Pons (tissue), 1 donor: ENCODE measurements around the gene GREB1.
A peak's percentile ranks its signal among the peaks of the same experiment; 100 is the strongest.

ENCODE experiments used
- DNase-seq: peaks from one replicate; pipeline ENCODE4 v3.0.0-alpha.2; 2016; ENCODE audit warnings: low spot score

Gene GREB1, protein sequence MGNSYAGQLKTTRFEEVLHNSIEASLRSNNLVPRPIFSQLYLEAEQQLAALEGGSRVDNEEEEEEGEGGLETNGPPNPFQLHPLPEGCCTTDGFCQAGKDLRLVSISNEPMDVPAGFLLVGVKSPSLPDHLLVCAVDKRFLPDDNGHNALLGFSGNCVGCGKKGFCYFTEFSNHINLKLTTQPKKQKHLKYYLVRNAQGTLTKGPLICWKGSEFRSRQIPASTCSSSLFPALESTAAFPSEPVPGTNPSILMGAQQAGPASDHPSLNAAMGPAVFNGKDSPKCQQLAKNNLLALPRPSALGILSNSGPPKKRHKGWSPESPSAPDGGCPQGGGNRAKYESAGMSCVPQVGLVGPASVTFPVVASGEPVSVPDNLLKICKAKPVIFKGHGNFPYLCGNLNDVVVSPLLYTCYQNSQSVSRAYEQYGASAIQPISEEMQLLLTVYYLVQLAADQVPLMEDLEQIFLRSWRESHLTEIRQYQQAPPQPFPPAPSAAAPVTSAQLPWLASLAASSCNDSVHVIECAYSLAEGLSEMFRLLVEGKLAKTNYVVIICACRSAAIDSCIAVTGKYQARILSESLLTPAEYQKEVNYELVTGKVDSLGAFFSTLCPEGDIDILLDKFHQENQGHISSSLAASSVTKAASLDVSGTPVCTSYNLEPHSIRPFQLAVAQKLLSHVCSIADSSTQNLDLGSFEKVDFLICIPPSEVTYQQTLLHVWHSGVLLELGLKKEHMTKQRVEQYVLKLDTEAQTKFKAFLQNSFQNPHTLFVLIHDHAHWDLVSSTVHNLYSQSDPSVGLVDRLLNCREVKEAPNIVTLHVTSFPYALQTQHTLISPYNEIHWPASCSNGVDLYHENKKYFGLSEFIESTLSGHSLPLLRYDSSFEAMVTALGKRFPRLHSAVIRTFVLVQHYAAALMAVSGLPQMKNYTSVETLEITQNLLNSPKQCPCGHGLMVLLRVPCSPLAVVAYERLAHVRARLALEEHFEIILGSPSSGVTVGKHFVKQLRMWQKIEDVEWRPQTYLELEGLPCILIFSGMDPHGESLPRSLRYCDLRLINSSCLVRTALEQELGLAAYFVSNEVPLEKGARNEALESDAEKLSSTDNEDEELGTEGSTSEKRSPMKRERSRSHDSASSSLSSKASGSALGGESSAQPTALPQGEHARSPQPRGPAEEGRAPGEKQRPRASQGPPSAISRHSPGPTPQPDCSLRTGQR (N-terminal part only)

DNA sequence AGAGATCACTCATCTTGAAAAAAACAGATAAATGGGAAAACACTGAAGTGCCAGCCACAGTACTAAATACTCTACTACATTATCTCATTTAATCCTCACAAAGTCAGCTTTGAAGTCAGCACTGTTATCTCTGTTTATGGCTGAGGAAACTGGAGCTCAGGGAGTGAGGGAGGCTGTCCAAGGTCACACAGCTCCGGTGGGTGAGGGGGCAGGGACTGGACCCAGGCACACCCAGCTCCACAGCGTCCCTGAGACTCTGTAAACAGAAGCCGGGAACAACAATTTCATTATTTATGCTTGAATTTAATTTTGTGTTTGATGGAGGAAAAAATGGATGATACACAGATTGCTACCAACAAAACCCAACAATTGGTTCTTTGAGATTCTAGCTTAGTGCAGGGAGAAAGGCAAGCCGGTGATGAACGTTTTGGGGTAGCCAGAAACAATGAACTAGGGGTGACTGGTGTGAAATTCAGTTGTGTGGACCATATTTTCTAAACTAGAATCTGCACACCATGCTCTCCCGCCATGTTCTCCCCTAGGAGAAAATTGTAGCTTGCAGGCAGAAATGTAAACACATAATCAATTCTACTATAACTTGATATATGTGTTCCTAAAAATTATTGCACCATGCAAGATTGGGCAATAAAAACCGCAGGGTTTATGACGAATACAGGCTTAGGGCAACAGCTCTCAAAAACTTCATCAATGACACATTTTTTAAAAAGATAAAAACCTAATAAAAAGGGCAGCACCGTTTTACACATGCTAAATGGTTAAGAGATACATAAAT is at the start of gene GREB1:
TSS of gene GREB1 (plus strand) at position 768 of the 793 bp plus-strand sequence. CDS start 22,570 bp downstream, outside the sequence.
- no peak for DNase-seq

DNA sequence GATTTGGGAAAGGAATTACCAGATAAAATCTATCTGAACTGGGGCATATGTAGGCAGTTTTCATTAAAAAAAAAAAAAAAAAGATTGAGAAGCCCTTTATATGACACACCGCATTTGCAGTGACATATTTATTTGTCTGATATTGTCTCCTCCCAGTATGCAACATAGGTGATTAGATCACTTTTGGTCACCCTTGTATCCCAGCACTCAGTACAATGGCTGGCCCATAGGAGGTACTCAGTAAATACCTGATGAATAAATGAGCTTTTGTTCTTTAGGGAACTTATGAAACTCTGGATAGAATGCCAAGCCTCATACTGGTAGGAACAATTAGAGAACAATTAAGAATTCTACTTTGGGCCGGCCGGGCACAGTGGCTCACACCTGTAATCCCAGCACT is 45.0 kb upstream of the GREB1 start:
- DNase-seq = no peak

DNA sequence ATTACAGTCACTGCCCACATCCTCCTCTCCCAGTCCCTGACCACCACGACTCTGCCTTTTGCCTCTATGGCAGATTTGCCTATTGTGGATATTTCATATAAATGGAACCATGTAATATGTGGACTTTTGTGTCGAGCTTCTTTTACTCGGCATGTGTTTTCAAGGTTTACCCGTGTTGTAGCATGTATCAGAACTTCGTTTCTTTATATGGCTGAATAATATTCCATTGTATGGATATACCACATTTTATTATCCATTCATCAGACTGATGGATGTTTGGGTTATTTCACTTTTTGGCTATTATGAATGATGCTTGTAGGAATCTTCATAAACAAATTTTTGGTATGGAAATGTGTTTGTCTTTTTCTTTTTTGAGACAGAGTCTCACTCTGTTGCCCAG is 43.7 kb upstream of the GREB1 start:
- no peak for DNase-seq

DNA sequence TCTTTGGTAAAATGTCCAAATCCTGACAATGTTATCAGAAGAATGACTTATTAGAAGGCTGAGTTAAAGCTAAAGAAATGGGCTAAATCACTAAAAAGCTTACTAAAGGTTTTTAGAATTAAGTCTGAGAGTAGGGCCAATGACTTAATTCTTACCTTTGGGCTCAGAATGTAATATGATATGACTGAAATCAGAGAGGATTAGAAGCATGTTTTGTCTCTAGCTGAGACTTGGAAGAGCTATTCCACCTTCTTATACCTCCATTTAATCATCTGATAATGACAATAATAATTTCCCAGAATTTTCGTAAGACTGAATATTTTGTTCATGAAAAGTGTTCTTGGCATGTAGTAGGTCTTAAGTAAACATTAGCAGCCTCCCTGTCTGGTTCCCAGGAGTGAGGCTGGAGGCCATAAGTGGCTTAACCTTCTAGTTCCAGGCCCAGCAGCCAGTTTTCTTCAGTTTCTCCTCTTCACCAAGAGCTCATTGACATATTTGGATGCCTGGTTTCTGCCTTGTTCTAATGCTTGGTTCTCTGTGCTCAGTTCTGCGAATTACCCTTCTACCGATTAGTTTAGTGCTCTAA is 42.4 kb upstream of the GREB1 start:
- DNase-seq = no peak

DNA sequence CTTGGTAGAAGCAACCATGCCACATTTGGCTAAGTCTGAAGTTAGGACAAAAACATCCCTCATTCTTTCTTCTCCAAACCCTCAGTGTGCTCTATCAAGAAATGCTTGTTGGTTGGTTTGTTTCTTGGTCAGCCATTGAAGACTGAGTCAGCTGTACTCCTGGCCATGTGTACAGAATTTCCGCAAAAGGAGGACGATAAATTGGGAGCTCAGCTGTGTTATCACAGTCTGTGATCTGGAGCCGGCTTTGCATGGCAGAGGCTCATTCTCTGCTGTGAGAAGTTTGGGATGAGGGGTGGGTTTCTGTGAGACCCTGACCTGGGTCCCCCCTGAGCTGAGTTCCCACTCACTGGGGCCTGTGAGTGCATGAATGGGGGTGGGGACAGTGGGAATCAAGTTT is 41.6 kb upstream of the GREB1 start:
- DNase-seq = no peak

DNA sequence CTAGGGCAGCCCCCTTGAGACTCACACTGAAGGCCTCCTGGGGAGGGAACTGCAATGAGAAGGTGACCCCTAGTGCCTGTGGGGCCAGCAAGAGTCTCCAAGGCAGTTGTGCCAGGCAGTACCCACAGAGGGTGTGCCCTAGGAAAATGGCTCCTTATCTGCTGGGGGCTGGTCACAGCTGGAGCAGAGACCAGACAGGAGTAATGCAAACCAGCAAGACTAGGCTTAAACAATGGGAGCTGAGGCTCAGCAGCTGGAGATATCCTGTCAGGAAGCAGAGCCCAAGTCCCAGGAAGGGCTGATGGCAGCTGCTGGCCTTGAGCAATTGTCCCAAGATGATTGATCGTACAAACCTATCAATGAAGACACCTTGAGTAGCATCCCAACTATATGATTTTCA is 41.1 kb upstream of the GREB1 start:
- DNase-seq = no peak

DNA sequence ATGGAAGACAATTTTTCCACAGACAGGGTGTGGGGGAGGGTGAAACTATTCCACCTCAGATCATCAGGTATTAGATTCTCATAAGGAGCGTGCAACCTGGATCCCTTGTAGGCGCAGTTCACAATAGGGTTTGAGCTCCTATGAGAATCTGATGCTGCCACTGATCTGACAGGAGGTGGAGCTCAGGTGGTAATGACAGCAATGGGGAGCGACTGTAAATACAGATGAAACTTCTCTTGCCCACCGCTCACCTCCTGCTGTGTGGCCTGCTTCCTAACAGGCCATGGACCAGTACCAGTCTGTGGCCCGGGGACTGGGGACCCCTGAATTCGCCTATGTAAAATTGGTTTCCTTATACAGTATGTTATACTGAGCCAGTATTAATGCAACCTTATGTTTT is 40.6 kb upstream of the GREB1 start:
- no peak for DNase-seq

DNA sequence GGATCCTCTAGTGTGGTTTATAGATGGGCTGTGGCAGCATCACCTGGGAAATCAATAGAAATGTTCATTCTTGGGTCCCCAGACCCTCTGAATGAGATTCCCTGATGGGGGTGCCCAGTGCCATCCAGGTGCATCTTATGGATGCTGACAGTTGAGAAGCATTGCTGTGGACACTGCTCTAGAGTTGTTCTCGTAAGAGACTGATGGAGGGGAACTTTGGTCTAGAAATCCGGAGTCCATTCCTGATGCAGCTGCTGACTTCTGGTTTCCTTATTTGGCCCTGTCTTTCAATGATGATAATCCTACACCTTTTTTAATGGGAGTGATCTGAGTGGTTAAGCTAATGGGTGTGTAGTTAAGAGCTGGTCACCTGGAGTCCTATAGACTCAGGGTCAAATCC is 39.5 kb upstream of the GREB1 start:
- DNase-seq = no peak

DNA sequence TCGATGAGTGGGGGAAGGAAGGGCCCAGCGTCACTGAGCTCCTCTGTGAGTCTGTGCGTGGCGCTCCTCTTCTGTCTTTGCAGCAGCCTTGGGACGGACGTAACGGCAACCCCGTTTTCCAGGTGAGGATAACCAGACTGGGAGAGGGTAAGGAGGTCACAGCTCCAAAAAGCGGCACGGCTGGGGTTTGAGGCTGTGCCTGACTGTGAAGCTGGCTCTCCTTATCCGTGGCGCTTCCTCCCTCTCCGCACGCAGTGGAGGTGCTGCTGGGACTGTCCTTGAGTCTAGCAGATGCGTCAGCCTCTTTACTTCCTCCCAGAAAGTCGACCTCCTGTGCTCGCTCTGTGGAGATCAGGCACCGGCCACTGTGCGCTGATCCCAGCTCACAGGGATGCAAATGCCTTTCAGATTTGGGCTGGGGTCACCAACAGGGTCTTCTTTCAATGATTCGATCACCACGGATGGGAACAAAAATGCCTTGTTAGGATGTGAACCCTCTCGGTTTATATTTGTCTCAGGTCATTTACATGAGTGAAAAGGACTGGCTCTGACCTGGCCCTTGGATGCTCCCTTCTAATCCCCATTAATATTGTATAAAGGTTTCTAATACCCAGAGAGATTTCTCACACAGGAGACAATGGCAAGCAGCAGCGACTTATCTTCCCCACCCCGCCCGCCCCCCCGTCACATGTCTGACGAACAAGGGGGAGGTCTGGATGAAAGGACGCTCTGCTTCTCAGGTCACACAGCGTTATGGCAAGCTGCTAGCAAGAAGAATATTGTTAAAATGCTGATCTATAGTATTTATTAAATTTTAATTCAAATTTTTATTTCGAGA is 37.8 kb upstream of the GREB1 start:
- DNase-seq = peak; percentile 51

DNA sequence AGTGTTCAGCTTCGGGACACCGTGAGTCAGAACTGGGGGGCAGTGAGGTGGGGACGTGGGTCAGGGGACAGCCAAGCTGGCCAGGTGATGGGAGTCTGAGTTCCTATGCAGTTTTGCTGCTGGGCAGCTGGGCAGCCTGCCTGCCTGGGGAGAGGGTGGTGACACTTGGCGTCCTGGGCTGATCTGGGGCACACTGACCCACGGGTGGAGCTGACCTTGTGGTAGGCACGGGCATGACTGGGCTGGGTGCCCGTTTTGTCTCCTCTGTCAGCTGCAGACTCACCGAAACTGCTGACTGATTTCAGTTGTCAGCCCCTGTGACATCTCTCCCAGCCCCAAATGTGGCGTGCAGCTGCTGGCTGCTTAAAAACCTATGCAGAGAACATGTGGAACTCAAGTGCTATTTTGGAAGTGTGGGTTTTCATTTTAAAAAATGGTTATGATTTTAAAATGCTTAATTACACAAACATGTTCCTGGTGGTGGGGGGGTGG is 35.3 kb upstream of the GREB1 start:
- peak; percentile 89 for DNase-seq

DNA sequence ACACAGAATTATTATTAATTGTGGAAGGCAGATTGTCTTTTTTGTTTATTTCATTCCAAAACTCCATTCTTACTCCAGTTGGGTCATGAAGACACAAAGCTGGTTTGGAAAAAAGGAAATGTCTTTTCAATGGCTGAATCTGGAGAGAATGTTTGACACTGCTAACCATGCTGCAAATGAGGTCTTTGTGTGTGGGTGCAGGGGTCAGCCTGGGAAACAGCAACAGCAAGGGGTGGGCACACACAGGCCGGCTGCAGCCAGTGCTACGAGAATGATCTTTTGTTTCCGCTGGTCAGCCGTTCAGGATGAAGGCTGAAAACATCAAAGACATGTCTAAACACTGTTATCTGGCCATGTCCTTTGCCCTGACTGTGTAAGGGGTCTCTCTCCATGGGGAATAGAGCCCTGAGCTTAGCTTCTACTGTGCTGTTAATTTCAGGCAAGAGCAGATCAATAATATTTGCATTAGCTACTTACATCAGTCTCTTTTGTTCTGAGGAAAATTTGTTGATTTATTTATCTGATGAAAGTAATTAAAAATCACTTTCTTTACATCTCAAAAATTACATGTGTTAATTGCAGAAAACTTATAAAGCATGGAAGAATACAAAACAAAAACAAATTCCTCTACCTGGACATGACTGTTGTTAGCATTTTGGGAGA is 34.6 kb upstream of the GREB1 start:
- DNase-seq = peak; percentile 91

DNA sequence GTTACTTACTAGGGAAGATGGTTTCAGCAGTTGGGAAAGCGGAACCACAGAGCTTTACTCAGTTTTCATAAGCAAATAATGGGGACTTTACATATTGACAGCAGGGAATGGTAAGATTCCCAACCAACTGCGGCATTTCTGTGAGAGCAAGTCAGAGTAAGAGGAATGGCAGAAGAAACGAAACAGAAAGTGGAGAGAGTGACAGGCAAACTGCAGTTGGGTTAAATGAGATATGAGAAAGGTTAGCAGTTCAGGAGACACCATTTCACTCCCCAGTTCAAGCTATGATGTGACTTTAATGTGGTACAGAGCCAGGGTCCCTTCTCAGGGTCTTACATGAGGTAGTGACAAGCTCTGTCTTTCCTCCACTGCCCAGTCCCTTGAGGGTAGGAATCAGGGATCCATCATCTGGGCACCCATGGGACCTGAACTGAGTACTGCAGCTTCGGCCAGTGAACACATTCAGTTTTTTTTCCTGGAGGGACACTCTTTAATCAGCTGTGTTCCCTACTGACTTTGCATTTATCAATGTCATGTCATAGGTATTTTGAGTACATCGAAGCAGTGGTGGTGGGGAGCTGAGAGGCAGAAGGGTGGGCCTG is 33.0 kb upstream of the GREB1 start:
- DNase-seq = no peak

DNA sequence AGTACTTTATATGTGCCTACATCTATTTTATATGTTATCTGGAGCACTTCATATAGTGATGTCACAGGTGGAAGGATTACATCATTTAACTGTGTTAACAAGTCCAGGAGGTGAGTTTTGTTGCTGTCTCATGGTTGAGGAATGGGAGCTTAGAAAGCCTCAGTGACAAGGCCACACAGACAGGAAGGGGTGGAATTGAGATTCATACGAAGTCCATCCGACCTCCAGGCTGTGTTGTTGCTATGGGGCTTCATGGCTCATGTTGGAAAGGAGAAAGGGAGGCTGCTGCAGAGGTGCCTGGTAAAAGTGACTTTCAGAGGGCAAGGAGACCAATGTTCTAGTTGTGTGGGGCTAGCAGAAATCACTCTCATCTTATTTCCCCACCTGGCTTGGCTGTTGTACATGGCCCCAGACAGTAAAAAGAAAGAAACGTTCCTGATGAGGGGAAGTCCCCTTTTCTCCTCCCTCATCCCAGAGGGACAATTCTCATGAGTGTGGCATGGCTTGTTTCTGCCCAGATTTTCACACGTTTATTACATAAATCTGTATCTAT is 31.0 kb upstream of the GREB1 start:
- no peak for DNase-seq

DNA sequence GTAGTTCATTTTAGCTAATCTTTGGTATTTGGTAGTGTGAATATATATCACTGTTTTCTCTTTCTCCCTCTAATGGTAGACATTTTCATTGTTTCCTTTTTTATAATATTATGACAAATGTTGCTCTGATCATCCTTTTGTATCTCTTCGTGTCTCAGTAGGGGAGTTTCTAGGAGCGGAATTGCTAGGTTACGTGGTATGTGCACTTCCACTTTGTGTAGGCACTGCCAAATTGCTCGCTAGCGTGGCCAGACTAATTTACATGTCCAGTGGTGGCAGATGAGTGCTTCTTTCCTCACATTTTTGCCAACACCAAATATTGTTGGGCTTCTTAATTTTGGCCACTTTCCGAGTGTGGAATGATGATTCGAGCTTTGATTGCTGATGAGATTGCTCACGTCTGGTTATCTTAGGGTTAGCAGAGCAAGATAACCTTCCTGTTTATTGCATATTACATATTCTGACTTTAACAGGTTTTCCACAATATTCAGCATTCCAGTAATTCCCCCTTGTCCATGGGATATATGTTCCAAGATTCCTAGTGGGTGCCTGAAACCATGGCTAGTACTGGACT is 30.4 kb upstream of the GREB1 start:
- DNase-seq = no peak

DNA sequence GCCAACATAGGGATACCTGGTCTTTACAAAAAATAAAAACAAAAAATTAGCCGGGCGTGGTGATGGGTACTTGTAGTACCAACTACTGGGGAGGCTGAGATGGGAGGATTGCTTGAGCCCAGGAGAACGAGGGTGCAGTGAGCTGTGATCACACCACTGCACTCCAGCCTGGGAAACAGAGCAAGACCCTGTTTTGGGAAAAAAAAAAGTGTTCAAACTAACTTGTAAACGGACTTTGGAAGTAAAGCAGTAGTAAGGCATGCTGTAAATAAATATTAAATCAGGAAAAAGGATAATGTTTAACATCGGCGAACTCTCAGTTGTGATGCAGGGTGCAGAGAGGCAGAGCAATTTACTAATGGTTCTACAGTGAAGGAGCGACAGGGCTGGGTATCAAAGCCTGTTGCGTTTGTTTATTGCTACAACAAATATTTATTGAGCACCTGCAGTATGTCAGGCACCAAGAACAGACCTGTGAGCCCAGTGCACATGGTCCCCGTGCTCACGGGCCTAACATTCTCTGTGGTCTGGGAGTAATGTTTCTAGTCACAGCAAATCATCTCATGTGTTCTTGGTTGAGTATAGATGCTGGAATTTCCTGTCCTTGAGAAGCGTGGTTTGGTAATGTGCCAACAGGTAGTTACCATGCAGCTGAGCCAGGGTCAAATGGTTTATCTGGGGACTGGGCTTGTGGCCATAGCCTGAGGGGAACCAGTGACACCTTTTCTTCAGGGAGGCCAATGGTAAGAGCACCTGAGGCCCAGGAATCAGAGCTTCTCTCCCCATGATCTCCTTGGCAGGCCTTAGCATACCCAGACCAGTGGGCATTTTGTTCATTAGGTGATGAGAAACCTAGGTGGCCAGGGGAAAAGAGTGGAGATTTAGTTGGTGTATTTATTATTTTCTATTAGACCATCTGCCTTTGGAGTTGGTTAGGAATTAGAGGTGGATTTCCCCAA is 27.9 kb upstream of the GREB1 start:
- no peak for DNase-seq

DNA sequence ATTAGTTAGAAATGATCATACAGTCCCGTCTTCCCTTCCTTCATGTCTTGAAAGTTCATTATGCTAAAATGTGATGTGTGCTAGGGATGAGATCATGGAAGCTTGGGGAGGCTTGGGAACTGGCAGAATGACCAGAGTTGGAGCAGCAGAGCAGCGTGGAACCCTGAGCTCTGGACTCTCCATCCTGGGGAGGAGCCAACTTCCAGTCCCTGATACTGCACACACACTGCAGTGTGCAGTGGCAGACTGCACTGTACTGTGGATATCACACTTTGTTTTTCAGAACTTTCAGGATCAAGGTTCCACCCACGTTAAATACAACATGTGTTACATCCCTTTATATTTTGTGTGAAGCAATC is 27.3 kb upstream of the GREB1 start:
- DNase-seq = no peak

DNA sequence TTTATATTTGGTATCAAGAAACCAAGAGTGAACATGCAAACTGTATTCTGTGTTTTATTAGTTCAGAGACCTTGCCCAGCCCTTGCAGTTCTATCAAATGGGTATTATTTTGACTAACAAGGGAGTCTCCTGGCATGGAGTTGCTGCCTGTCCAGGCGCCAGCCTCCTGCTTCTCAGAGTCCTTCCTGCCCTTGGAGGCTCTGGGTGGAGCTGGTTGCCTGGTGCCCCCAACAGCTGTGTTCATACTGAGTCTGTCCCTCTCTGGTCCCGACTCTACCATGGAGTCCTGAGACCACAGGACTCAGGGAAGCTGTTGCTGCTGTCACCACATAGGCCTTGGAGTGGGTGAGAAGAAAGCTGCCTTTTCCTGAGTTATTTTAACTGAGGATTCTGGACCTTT is 26.3 kb upstream of the GREB1 start:
- DNase-seq = no peak
